HEK293T (cell line): ENCODE measurements around the gene GMDS.

Source experiments
- ARNT ChIP-seq: fragments of 450-650 bp; IDR thresholded peaks from 2 replicates; pipeline ENCODE4 v1.6.1; 2017; ENCODE audit warnings: mild to moderate bottlenecking
- BHLHE40 ChIP-seq: fragments of 450-650 bp; IDR thresholded peaks from 2 replicates; pipeline ENCODE4 v1.6.1; 2016; ENCODE audit warnings: mild to moderate bottlenecking, moderate library complexity, borderline replicate concordance
- ELF4 ChIP-seq: fragments of 450-650 bp; IDR thresholded peaks from 2 replicates; pipeline ENCODE4 v1.6.1; 2017; ENCODE audit warnings: antibody characterized with exemption
- FOXA1 ChIP-seq: fragments of 450-650 bp; IDR thresholded peaks from 2 replicates; pipeline ENCODE4 v1.6.1; 2016; ENCODE audit warnings: mild to moderate bottlenecking
- FOXK2 ChIP-seq: fragments of 450-650 bp; IDR thresholded peaks from 2 replicates; pipeline ENCODE4 v1.6.1; 2016; ENCODE audit warnings: mild to moderate bottlenecking
- FOXM1 ChIP-seq: fragments of 450-650 bp; IDR thresholded peaks from 2 replicates; pipeline ENCODE4 v1.6.1; 2017; ENCODE audit warnings: mild to moderate bottlenecking, borderline replicate concordance
- HDGF ChIP-seq: fragments of 450-650 bp; IDR thresholded peaks from 2 replicates; pipeline ENCODE4 v1.6.1; 2017; ENCODE audit warnings: antibody characterized with exemption, borderline replicate concordance
- L3MBTL2 ChIP-seq: fragments of 450-650 bp; conservative IDR thresholded peaks from 2 replicates; pipeline ENCODE4 v1.6.1; 2016; ENCODE audit warnings: mild to moderate bottlenecking
- LEF1 ChIP-seq: fragments of 450-650 bp; IDR thresholded peaks from 2 replicates; pipeline ENCODE4 v1.6.1; 2017; ENCODE audit warnings: mild to moderate bottlenecking, borderline replicate concordance
- SP1 ChIP-seq: fragments of 450-650 bp; IDR thresholded peaks from 2 replicates; pipeline ENCODE4 v1.6.1; 2017
- TARDBP ChIP-seq: fragments of 450-650 bp; IDR thresholded peaks from 2 replicates; pipeline ENCODE4 v1.6.1; 2016
- ZNF384 ChIP-seq: fragments of 450-650 bp; IDR thresholded peaks from 2 replicates; pipeline ENCODE4 v1.6.1; 2016

DNA sequence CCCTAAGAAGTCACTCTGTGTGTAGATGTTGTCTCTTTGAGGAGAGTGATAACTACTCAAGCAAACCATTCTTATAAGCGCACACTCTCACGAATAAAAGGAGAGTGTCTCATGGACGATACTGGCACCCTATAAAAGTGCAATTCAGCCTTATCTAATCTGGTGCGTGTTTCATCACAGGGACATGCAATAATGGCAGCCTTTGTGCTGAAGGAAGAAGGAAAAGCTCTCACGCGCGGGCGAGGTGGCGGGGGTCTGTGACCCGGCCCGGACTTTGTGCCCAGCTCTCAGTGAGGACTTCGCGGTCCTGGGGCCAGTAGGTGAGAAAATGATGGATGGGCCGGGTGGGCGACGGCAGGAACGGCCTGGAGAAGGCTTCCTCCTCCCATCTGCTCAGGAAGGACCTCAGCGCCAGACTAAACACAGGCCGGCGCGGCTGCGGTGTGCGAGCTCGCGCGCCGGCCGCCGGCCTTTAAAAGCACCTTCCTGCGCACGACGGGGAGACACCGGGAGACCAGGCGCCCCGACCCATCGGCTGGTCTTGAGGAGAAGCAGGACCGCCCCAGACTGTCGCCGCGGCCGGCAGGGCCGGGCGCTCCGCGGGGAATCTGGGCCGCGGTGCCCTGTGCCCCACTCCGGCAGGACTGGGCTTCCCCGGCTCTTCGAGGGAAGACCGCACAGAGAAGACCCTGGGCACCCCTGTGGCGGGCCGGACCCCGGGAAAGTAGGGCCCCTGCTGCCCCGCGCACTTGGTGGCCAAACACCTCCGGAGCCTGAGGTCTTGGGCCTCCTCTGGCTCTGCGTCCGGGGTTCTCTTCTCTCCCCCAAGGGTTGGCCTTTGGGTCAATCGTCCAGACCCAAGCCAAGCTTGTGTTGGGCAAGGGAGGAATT, 644.0 kb downstream of the GMDS start:
- no peak for TF ChIP-seq ZNF384
- no peak for TF ChIP-seq ARNT
- no peak for TF ChIP-seq BHLHE40
- no peak for TF ChIP-seq LEF1
- no peak for TF ChIP-seq HDGF
- TF ChIP-seq FOXK2 = no peak
- no peak for TF ChIP-seq FOXM1
- TF ChIP-seq ELF4 = no peak
- TF ChIP-seq SP1 = no peak
- no peak for TF ChIP-seq TARDBP
- TF ChIP-seq L3MBTL2 = no peak
- no peak for TF ChIP-seq FOXA1
